ENCODE data around the gene APCS.

APCS gene, protein sequence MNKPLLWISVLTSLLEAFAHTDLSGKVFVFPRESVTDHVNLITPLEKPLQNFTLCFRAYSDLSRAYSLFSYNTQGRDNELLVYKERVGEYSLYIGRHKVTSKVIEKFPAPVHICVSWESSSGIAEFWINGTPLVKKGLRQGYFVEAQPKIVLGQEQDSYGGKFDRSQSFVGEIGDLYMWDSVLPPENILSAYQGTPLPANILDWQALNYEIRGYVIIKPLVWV

DNA sequence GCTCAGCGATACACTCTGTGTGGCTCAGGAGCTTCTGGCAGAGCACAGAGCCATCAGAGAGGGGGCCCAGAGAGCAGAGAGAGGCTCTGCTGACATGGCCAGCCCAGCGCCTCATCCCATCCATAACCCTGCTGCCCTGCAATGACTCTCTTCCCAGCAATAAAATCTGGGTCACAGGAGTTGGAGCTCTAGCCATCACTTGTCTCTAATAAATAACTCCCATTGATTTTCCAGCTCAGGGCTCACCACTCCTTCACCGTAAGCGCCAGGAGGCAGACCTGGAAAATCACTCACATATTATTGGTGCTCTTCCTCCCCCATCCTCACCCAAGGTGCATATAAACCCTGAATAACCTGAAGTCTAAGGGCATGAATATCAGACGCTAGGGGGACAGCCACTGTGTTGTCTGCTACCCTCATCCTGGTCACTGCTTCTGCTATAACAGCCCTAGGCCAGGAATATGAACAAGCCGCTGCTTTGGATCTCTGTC is at the start of gene APCS:
Gene APCS (plus strand): TSS at position 366 of the 491 bp plus-strand sequence. CDS start 96 bp downstream, at position 462.
- no peak for DNase-seq

DNA sequence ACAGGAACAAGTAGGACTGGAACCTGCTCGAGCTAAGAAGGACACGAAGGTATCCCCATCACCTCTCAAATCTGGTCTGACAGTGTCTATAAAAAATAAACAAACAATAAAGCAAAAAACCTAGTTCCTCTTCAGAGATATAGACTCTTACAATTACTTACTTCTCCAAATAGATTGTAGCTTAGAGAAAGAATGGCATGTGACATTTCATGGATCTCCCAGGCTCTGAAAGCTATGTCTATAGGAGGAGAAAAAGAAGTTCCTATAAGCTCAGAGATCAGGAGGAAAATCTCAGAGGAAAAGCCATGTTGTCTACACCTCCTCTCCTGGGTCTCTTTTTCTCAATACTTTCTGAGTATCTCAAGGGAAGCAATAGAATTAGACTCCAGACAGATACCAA is 39.5 kb upstream of the APCS start:
- no peak for DNase-seq

GRCh38 chr1:159554261-159554660 is 33.4 kb upstream of the APCS start:
- no peak for DNase-seq

GRCh38 chr1:159554696-159555095 is 32.9 kb upstream of the APCS start:
- DNase-seq, result no peak

DNA sequence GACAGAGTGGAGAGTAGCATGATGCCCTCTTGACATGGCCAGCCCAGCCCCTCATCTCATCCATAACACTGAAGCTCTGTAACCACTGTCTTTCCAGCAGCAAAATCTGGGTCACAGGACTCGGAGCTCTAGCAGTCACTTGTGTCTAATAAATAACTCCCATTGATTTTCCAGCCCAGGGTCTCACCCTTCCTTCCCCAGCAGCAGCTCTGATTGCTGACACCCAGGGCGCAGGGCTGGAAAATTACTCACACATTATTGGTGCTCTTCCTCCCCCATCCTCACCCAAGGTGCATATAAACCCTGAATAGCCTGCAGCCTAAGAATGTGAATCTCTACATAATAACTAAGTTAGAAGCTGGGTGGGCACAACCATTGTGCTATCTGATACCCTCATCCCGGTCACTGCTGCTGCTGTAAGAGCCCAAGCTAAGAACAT is 30.7 kb upstream of the APCS start:
- no peak for DNase-seq

- DNase-seq, result no peak
Measured at GRCh38 chr1:159560599-159560998, 27.0 kb upstream of the APCS start.

- DNase-seq, result no peak
Measured at GRCh38 chr1:159561497-159561896, 26.1 kb upstream of the APCS start.

GRCh38 chr1:159562680-159563079 is 24.9 kb upstream of the APCS start:
- DNase-seq, result no peak

- no peak for DNase-seq
Measured at GRCh38 chr1:159577446-159577845, 10.2 kb upstream of the APCS start.

GRCh38 chr1:159580340-159580739 is 7.3 kb upstream of the APCS start:
- DNase-seq, result no peak

GRCh38 chr1:159581422-159581821 is 6.2 kb upstream of the APCS start:
- no peak for DNase-seq

DNA sequence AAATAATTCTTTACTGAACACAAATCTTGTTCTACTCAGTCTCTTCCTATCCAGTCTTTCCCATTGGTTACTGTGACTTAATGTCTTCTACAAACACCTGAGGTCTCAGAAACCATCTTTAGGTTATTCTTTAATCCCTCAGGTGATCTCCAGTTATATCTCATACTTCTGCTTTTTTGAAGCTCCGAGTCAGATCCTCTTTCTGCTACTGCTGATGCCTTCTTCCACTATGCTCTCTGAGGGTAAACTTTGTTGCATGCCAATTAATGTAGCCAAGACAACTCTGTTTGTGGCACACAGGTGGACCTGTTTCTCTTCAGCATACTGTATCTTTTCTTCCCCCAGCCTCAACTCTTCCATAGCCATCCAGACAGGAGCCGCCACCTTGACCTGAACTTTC is 3.1 kb upstream of the APCS start:
- no peak for DNase-seq

GRCh38 chr1:159591981-159592380 is 4.4 kb downstream of the APCS start:
- no peak for DNase-seq

DNA sequence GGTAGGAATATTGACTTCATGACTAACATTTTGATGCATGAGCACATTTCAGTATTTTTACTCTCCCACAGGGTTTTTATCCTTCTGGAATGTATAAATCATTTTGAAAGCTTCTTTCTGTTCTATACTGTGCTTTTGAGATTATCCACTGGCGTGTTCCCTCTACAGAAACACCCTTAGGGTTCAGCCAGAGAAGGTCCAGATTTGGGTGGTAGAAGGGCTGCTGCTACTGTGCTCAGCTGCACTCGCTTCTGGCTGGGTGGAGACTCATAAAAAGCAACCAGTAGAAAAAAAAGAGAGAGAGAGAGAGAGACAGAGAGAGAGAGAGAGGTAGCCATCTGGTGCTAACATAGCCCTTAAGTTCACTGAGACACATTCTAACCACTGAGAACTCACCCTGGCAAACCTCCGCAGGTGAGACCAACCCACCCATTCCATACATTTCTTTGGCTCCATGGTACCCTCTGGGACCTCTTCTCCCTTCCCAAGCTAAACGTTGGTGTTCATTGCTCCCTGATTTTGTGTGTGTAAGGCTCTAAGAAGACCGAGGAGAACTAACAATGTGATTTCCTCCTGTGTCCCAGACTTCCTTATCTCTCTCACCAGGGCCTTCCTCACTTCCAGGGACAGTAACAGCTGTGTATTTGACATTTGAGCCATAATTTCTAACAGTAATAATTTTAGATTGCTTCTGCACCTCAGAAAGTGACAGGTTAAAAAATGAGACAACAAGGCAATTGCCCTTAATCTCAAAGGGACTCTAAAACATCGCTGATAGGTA is 7.2 kb downstream of the APCS start:
- no peak for DNase-seq

GRCh38 chr1:159598196-159598595 is 10.6 kb downstream of the APCS start:
- no peak for DNase-seq

DNA sequence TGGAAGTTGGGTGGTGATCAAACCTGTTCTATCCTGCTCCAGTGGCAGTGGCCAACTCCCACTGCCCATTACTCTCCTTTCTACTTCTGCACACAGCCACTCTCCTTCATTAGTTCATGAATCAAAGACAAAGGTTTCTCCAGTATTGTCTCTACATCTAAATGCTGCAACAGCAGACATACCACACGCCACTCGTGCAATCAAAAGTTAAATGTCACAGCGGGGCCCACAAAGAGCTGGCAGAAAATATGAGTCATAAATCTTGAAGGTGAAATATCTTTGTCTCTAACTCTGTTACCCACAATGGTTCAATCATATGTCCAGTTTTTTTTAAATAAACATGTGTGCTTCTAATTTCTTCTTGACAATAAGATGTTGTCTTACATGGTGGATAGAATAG is 13.3 kb downstream of the APCS start:
- DNase-seq, result no peak

GRCh38 chr1:159602501-159602999 is 14.9 kb downstream of the APCS start:
- no peak for DNase-seq

DNA sequence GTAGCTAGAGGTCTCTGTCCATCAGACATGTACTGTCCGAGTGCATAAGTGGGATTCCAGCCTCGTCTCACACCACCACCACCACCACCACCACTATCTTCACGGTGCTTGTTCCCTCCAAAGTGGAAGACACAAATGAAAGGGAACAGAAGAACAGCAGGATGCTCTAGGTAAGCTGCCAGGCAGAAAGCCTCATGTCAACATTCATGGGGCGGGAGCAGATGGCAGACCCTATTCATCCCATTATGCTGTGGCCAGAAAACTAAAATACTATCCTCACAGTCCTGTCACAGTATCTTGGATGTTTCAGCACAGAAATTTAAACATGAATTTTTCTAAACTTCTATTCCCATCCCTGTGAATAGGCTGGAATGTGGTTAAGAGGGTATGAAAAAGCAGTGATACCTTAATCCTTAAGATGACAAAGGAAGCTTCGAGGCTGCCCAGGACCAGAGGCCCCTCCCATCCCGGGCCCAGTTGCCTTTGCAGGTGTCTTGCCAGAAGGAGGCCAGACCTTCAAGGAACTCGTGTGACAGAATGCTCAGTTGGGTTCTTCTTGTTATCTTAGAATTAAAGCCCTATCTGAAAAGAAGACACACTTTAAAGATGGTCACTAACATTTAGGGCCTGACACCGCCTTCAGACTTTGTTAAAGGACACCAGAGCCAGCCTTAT is 24.7 kb downstream of the APCS start:
- no peak for DNase-seq

DNA sequence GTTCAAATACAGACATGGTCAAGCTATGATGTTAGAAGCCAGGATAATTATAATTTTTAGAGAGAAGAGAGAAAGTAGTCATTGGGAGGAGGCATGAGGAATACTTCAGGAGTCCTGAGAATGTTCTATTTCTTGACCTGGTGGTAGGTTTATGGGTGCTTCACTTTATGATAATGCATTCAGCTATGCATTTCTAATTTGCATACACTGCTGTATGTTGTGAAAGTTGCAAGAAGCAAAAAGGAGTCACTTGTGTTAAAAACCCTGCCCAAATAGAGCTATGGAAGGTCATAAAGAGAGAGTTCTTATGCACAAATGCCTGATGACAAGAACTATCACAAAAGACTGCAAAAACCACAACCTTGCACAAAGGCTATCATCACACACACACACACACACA is 45.3 kb downstream of the APCS start:
- no peak for DNase-seq

Measured in NCI-H1417 (cell line).